Body of pancreas (tissue), 4 donors: ENCODE data around the gene ADGRB2. TPM values are rescaled to one million over a fixed set of nuclear protein-coding genes. Genes with fewer than 3 reads are reported as not detected.

Source experiments
- ATAC-seq: fragments of 150-250 bp; one replicate; pipeline ENCODE4 v1.9.1; 2016
- DNase-seq, 4 donors: peaks; one replicate each; pipeline ENCODE4 v3.0.0-alpha.2; 2019
- H3K27ac ChIP-seq, 4 donors: fragments of 200-600 bp; sonication (generic); 1 replicate in 3 of 4; 2 replicates in 1 of 4; pipeline versions ENCODE4 v1.5.1 to v1.6.1; 2016 to 2019; ENCODE audit warnings: mild to moderate bottlenecking in 1 of 4, mixed read lengths in 1 of 4, moderate library complexity in 1 of 4
- H3K27me3 ChIP-seq, 2 donors: fragments of 200-600 bp; sonication (generic); one replicate each; pipeline ENCODE4 v1.6.0; 2016; ENCODE audit warnings: mild to moderate bottlenecking in 1 of 2
- H3K36me3 ChIP-seq, 2 donors: fragments of 200-600 bp; sonication (generic); replicated peaks in 1 of 2; 2 replicates each; pipeline ENCODE4 v1.5.1; 2016; ENCODE audit warnings: low read depth in 2 of 2; ENCODE audit not compliant: insufficient read depth in 1 of 2
- H3K4me1 ChIP-seq: fragments of 200-600 bp; sonication (generic); one replicate; pipeline ENCODE4 v1.6.0; 2016
- H3K4me3 ChIP-seq, 2 donors: fragments of 200-600 bp; sonication (generic); 1 replicate in 1 of 2; 2 replicates in 1 of 2; pipeline ENCODE4 v1.5.1; 2016 to 2019
- H3K9me3 ChIP-seq, 3 donors: fragments of 200-600 bp; sonication (generic); 1 replicate in 2 of 3; 2 replicates in 1 of 3; pipeline ENCODE4 v1.5.1; 2016
- POLR2A ChIP-seq, 3 donors: fragments of 450-650 bp; IDR thresholded peaks; one replicate each; pipeline ENCODE4 v1.6.1; 2016; ENCODE audit warnings: antibody characterized with exemption in 3 of 3, mild to moderate bottlenecking in 2 of 3
- WGBS, 2 donors: methylation state at CpG; one replicate each; pipeline ENCODE4 v1.1.5; 2017; 5-methylcytosine and 5-hydroxymethylcytosine counted together
- intact Hi-C: fragments of 100-400 bp; cut with DNase I; formaldehyde crosslinking; loops from one replicate; pipeline ENCODE4 v1.15.1; 2023
- total RNA-seq, 2 donors: library from RNA; depleted of rRNA; stranded (reverse); fragments of >200 nt; gene quantifications; one replicate each; pipeline ENCODE4 v1.1.0, GENCODE V29; 2016
- TF ChIP-seq, protein P1 (sequence below), 7 experiments: fragments of 450-650 bp in 4 of 7; fragments of 200-600 bp in 3 of 7; sonication (generic) in 3 of 7; IDR thresholded peaks; one replicate each; pipeline ENCODE4 v1.5.1; 2016 to 2019; ENCODE audit warnings: antibody characterized with exemption in 7 of 7

The ADGRB2 gene
- total RNA-seq, 2 donors from 2014 or later = 0.26 to 3.0 TPM

DNA sequence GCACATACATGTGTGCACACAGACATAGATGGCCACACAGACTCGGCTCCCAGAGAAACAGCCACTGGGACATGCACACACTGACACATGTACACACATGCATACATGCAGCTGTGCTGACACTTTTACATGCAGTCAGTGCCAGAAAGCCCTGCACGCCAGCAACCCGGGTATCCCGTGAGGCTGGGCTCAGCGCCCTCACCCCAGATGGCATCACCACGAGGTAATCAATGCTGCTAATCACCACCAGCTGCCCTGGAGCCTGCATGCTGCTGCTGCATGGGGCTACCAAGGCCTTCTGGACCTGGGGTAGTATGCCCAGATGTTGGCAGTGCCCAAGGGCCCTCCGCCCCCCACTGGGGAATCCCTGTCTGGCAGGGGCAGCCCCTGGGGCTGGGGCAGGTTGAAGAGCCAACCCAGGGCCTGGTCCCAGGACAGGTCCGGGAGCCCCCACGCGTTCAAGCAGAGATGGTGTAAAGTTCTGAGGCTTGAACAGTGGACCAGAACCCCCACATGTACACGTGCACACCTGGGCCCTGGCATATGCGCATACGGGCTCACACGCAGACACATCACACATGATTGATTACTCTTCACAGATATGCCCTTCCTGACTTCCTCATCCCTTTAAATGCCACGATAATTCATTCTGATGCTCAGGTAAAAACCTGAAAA lies 57.6 kb downstream of the ADGRB2 start:
- Histone ChIP-seq H3K4me3 (no peak overlapping the region), H3K36me3 (no peaks in the 10 kb centered on the region), H3K9me3 (no peaks in the 10 kb centered on the region), H3K4me1 (peaks cover 24% of the 10 kb centered on the region), H3K27me3 (no peaks in the 10 kb centered on the region), H3K27ac (no peak overlapping the region)
- 66 to 75% methylated on average over 6 to 15 of the region's 15 CpGs for WGBS, 2 donors
- intact Hi-C loops = no loop called here
- TF ChIP-seq, protein P1, sequence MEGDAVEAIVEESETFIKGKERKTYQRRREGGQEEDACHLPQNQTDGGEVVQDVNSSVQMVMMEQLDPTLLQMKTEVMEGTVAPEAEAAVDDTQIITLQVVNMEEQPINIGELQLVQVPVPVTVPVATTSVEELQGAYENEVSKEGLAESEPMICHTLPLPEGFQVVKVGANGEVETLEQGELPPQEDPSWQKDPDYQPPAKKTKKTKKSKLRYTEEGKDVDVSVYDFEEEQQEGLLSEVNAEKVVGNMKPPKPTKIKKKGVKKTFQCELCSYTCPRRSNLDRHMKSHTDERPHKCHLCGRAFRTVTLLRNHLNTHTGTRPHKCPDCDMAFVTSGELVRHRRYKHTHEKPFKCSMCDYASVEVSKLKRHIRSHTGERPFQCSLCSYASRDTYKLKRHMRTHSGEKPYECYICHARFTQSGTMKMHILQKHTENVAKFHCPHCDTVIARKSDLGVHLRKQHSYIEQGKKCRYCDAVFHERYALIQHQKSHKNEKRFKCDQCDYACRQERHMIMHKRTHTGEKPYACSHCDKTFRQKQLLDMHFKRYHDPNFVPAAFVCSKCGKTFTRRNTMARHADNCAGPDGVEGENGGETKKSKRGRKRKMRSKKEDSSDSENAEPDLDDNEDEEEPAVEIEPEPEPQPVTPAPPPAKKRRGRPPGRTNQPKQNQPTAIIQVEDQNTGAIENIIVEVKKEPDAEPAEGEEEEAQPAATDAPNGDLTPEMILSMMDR (IDR thresholded peaks at IDR 0.05) = no peak
- no peak for TF ChIP-seq POLR2A (IDR thresholded peaks at IDR 0.05)
- ATAC-seq (no peak), DNase-seq (no peak)

DNA sequence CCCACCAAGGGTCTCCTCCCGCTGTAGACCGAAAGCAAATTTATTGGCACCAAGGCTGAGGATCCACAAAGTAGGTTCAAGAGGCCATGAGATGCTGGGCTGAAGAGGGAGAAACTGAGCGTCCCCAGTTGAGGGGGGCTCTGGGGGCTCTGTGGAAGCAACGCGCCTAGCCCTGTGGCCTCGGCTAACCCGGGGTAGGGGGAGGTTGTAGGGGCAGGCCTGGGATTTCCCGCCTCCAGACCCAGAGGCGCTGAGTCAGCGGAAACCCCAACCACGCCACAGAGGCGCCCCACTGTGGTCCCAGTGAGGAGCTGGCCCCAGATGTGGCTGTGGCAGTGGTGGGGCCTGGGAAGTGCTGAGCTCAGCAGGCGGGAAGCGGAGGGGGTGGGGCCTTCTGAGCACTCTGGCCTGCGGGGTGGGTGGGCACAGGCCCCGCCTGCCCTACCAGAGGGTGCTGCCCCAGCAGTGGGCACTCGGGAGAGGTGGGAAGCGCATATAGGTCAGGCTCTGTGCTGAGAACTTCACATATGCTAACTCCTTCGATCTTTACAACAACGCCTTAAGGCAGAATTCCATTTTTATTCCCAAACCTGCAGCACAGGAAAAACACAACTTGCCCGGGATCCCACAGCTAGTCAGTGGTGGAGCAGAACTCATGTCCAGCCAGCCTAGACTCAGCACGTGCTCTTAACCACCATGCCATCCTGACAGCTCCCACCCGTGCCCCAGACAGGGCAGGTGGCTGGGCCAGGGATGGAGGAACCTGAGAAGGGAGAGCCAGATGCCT lies 58.9 kb downstream of the ADGRB2 start:
- DNase-seq (peak; percentile 29 to 48 (median 38)), ATAC-seq (no peak)
- Histone ChIP-seq H3K4me1 (peaks cover 36% of the 10 kb centered on the region), H3K36me3 (no peaks in the 10 kb centered on the region), H3K4me3 (no peak overlapping the region), H3K27me3 (no peaks in the 10 kb centered on the region), H3K9me3 (no peaks in the 10 kb centered on the region), H3K27ac (peak overlapping the region in 3 of 4 donors; percentile 14 to 23 (median 17))
- intact Hi-C loops = no loop called here
- TF ChIP-seq, protein P1 (IDR thresholded peaks at IDR 0.05) = peak in 1 of 7 experiments; percentile 17
- TF ChIP-seq POLR2A (IDR thresholded peaks at IDR 0.05) = no peak
- 34 to 39% methylated on average over 14 to 23 of the region's 23 CpGs for WGBS, 2 donors

DNA sequence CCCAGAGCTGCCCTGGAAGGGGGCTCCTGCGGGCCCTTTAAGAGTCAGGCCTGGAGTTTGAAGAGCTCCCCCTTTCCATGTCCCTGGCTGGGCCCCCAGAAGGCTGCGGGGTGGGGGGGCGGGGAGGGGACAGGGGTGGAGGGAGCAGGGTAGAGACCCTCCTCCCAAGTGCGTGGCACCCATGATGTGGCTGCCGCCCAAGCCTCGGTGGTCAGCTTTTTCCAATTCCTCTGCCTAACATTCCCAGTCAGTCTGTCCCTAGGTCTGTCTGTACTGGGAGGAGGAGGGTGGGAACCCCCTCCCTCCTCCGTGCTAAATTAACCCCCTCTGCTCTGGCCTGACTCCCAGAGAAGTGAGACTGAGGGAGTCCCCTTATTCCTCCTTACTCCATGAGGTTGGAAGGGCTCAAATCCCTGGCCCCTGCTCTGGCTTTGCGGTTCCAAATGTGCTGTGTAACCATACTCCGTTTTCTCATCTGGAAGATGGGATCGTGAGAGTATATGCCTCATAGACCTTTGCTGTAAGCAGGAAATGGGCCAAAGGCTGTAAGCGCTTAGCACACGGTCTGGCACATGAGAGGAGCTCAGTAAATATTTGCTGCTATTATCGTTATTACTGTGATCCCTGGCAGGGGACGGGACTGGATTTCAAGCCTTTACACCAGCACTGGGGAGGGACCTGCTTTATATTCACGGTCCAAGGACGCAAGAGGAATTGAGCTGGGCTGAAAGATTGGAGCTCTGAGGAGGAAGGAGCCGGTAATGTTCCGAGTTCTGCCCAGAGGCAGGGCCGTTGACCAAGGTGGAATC lies 59.7 kb downstream of the ADGRB2 start:
- Histone ChIP-seq H3K27ac (peak overlapping the region; percentile 14 to 39 (median 20)), H3K27me3 (no peaks in the 10 kb centered on the region), H3K36me3 (no peaks in the 10 kb centered on the region), H3K9me3 (no peaks in the 10 kb centered on the region), H3K4me3 (no peak overlapping the region), H3K4me1 (peaks cover 40% of the 10 kb centered on the region)
- ATAC-seq = peak; percentile 71
- peak; percentile 46 to 81 (median 76) for DNase-seq
- intact Hi-C loops = no loop called here
- TF ChIP-seq, protein P1 (IDR thresholded peaks at IDR 0.05) = no peak
- TF ChIP-seq POLR2A (IDR thresholded peaks at IDR 0.05) = no peak
- 5 to 7% methylated on average over 15 to 19 of the region's 19 CpGs for WGBS, 2 donors

DNA sequence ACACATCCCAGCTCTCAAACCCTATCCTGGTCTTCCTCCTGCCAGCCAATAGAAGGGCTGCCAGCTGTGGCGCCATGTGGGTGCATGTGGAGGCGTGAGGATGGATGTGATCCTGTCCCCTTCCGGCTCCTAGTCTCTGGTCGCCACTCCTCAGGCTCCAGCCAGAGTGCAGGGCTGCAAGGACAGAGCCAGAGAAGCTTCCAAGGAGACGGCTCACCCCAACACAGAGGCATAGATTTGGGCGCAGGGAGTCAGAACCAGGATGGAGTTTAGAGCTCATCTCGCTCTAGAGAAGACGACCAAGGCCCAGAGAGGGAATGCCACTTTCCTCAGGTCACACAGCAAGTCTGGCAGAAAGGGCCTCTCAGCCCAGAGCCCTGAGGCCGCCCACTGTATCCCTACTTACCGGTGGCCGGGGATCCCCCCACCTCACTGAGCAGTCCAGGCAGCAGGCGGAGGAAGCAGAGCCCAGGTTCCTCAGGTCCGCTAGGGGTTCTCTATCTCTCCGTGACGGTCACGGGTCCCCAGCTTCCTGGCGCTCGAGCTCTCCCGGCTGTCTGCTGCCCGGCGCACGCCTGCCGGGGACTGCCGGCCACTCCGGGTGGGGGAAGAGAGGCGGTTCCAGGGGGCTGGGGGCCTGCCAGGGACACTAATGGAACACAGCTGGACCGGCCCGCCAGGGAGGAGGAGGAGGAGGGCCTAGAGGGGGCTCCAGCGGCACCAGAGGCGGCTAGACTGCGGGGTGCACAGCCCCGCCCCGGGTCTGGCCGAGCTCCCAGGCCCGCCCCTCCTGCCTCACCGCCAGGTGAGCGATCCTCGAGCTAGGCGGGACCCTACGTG lies 60.5 kb downstream of the ADGRB2 start, which contains the start of gene COL16A1:
Gene COL16A1, minus strand, starts transcription at position 587 of the 840 bp plus-strand sequence. CDS start 1,824 bp downstream, outside the sequence.
- DNase-seq (peak; percentile 36 to 60 (median 46)), ATAC-seq (peak; percentile 24)
- TF ChIP-seq, protein P1 (IDR thresholded peaks at IDR 0.05) = no peak
- TF ChIP-seq POLR2A (IDR thresholded peaks at IDR 0.05) = peak in 1 of 3 donors; percentile 24
- H3K27me3 ChIP-seq = no peaks in the 10 kb centered on the region
- no peak within 1 kb of the TSS for H3K4me3 ChIP-seq
- H3K9me3 ChIP-seq = no peaks in the 10 kb centered on the region
- H3K36me3 ChIP-seq = no peaks in the 10 kb centered on the region
- H3K27ac ChIP-seq = peak within 1 kb of the TSS; percentile 14 to 39 (median 22)
- peaks cover 40% of the 10 kb centered on the region for H3K4me1 ChIP-seq
- 26 to 45% methylated on average over 10 to 39 of the region's 40 CpGs for WGBS, 2 donors
- intact Hi-C loops = no loop called here
